Stimulated activated CD8-positive, alpha-beta memory T cell treated with anti-CD3 and anti-CD28 coated beads, Interleukin-15, amount 100 ng/mL, for 1 hour (primary cell): Measurements from ENCODE around the gene POU4F3.
"Not testable (repeated sequence)": the region's sequence is repeated elsewhere in the genome, so short reads cannot be mapped to it uniquely, and the experiment has no call there.

Experiments
- DNase-seq: peaks from one replicate; pipeline ENCODE4 v3.0.0-alpha.2; 2020; ENCODE audit warnings: low read depth

POU4F3 gene

DNA sequence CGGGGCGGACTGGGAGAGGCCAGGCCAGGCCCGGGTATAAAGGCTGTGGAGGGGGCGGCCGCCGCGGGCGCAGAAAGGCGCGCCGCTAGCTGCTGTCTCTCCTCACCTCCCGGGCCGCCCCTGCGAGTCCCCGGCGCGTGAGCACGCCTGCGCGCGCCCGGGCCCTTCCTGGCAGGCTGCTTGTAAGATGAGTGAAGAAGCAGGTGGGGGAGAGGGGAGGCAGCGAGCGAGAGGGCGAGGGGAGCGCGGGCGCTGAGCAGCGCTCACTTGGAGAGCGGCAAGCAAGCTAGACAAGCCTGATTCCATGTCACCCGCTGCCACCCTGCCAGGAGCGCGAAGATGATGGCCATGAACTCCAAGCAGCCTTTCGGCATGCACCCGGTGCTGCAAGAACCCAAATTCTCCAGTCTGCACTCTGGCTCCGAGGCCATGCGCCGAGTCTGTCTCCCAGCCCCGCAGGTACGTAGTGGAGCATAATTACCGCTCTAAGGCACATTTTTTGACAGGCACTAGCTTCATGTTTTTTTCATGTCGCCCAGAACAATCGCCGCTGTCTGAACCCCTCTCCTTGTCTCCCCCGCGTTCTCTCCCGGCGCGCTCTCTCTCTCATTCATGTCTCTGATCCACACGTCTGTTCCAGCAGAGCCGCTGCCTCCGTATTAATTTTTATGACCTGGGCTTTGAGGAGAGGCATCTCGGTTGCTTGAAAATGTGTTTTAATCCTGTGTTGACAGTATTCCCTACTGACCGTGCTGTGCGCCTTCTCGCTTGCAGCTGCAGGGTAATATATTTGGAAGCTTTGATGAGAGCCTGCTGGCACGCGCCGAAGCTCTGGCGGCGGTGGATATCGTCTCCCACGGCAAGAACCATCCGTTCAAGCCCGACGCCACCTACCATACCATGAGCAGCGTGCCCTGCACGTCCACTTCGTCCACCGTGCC is at the start of gene POU4F3:
TSS of gene POU4F3 (plus strand) at position 66 of the 941 bp plus-strand sequence. CDS start at position 340, 274 bp downstream.
- no peak for DNase-seq

DNA sequence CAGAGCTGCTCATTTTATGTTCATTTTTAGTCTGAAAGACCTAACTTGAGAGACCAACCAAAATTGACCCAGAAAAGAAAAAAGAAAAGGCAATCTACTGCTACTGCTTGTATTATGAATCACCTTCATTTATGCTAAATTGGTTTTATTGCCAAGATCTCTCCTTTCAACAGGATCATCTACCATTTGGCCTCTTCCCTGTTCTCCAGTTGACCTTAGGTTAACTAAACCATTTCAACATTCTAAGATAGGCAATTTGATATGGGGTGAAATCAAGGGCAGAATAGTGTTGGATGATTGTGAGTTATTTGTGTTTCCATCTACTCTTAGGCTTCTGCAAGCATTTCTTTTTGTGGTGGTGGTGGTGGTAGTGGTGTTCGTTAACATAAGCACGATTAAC is 48.3 kb upstream of the POU4F3 start:
- no peak for DNase-seq

DNA sequence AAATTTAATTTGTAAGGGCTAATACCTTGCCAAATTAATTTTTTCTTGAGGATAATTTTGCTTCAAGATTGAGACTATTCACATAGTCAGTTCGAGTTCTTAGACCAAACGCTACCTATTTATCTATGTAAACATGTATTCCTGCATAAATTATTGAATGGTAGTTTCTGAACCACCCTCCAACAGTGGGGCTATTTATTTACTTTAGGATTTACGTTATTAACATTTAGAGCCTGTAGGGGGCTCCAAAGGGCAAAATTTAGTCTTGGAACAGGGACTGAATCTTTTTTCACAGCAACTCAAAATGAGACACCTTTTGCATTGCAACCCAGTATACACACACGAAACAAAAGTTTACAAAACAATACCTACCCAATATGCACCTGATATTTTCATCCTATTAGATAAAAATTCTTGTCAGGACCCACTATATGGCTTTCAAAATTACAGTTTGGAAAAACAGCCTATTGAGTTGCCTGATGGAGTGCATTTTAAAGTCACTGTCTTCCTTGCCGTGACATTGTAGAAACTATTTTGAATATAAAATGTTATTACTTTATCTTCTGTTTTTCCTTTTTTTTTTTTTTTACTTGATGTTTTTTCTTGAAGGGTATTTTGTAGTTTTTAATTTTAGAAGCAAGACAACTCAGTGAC is 47.1 kb upstream of the POU4F3 start:
- DNase-seq = no peak

DNA sequence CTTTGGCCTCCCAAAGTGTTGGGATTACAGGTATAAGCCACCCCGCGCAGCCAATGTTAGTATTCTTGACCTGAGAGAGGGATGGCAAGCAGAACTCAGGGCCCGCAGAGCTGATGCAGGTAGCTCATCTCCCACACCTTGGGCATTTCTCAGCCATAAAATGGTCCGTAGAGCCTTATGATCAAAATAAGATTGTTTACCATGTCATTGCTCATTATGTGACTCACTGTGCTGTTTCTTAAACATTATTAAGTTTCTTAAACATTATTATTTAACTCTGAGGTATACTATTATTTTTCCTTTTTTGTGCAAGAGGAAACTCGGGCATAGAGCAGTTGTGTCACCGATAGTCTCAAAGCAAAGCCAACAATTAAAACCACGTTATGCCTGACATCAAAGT is 42.4 kb upstream of the POU4F3 start:
- DNase-seq = no peak

DNA sequence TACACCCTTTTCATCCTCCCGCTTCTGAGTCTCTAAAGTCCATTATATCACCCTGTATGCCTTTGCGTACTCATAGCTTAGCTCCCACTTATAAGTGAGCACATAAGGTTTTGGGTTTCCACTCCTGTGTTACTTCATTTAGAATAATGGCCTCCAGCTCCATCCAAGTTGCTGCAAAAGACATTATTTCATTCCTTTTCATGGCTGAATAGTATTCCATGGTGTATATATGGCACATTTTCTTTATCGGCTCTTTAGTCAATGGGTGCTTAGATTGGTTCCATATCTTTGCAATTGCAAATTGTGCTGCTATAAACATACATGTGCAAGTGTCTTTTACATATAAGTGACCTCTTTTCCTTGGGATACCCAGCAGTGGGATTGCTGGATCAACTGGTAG is 39.7 kb upstream of the POU4F3 start:
- not testable (repeated sequence) for DNase-seq

- no peak for DNase-seq
Measured at GRCh38 chr5:146301626-146302025, 37.0 kb upstream of the POU4F3 start.

- DNase-seq = no peak
Measured at GRCh38 chr5:146302406-146302805, 36.2 kb upstream of the POU4F3 start.

- DNase-seq = no peak
Measured at GRCh38 chr5:146306838-146307237, 31.8 kb upstream of the POU4F3 start.

- DNase-seq = no peak
Measured at GRCh38 chr5:146307796-146308195, 30.8 kb upstream of the POU4F3 start.

GRCh38 chr5:146310540-146310939 is 28.1 kb upstream of the POU4F3 start:
- no peak for DNase-seq

- no peak for DNase-seq
Measured at GRCh38 chr5:146311278-146311677, 27.4 kb upstream of the POU4F3 start.

DNA sequence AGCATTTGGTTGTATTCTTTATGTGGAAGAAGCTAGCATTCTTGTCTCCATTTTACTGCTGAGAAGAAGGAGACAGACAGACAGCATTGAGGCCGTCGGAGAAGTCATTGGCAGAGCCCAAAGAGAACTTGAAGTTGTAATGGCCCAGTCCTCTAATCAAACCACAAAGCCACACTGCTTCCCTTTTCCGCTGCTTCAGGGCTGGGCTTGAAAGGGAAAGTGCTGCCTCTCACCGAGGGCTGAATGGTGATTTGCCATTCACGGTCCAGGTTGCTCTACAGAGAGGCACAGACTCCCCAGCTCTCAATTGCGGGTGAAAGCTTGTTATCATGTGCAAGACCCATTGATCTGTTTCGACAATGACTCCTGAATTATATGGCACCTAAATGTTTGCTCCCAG is 25.6 kb upstream of the POU4F3 start:
- no peak for DNase-seq

GRCh38 chr5:146321571-146321970 is 17.1 kb upstream of the POU4F3 start:
- no peak for DNase-seq

- DNase-seq = no peak
Measured at GRCh38 chr5:146327257-146327870, 11.3 kb upstream of the POU4F3 start.

DNA sequence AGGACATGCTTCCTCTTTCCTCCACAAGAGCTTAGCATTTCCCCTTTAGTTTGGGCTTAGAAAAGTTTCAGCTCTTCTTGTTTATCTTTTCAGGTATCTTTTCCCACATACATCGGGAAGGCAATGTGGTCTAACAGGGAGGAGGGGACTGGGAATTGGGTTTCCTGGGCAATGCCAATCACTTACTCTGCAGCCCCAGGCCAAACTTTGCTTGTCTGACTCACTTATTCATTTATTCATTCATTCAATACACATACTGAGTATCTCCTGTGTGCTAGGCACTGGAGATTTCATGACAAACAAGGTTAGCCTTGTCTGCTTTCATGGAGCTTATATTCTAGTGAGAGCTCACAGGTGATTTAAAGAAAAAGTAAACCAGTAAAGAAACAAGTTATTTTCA is 10.7 kb upstream of the POU4F3 start:
- DNase-seq = no peak

DNA sequence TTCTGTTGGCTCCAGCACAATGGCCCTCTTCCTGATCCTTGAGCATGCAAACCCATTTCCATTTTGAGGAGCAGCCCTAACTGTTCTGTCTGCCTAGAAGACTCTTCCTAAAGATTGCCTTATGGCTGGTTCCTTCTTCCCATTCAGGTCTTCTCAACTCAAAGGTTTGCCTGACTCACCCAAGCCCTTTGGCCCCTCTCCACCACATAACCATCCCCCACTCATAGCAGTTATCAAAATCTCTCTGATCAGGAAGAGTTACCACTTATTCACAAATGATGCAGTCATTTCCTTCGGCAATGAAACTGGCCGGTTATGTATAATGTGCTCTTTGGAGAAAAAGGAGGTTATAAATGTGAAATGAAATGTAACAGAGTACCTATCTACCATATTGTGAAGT is 8.9 kb upstream of the POU4F3 start:
- no peak for DNase-seq

DNA sequence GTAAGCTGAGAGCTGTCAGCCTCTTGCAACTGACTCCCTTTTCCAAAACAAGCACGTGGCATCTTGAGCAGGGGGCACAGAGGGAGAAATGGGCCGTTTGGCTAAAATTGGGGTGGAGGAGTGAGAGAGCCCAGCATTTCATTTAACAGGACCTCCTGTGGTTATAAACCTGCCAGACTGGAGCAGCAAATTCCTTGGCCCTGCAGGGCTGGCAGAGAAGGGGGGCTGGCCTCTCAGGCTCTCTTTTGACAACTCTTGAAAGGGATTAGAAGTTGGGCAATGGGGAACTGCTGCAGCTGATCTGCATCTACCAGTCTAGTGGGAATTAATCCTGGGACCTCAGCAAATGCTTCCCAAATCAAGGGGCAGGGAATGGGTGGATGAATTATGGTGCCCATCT is 7.2 kb upstream of the POU4F3 start:
- DNase-seq = no peak

DNA sequence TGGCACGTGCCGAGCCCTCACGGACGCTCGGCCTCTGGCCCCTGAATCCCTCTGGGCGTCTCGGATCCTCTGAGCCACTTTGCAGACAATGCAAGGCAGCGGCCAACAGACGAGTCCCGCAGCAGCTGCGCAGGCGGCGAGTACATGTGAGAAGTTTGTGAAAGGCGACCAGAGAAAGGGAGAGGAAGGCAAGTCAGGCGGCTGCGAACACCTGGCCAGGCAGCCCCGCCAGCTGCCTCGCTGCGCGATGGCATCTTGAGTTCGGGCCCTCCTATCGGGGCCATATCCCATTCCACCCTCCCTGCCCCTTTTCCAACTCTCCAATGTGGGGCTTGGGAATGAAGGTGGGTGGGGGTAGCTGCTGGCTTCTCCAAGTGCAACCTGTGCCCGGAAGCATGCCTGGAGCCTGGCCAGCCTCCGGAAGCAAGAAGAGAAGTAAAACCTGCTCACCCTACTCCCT is 4.5 kb upstream of the POU4F3 start:
- no peak for DNase-seq

DNA sequence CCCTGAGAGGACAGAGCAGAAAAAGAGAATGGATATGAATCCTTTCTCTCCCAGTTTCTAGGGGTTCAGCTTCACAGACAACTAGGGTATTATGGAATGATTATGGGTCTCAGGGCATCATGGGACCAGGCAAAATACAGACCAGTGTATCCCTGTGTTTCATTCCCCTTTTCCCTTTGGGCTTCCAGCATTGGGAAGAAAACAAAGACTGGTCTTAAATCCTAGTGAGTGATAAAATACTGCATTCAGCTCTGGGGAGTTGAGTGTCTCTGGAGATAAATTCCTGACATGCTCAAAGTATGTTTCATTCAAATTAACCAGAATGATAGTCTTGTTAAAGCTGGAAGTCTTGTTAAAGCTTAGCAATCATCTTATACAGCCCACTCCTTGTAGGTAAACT is 2.4 kb upstream of the POU4F3 start:
- DNase-seq = no peak

GRCh38 chr5:146337264-146337904 is 1.3 kb upstream of the POU4F3 start:
- DNase-seq = no peak

DNA sequence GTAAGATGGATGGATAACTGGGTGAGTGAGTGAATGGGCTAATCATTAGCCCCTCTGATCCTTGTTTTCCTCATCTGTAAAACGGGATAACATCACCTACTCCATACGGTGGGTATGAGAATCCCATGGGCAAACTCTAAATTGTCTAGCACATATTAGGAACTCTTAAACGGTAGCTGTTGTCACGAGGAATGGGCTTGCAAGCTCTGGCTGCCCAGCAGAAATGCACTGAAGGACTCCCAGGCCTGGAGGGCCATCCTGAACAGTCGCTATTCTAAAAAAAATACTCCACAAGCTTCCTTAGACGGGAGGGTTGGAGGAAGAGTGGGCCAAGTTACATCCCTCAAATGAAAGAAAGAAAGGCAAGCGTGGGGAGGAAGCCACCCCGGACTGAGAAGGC is 711 bp upstream of the POU4F3 start:
- DNase-seq = no peak

DNA sequence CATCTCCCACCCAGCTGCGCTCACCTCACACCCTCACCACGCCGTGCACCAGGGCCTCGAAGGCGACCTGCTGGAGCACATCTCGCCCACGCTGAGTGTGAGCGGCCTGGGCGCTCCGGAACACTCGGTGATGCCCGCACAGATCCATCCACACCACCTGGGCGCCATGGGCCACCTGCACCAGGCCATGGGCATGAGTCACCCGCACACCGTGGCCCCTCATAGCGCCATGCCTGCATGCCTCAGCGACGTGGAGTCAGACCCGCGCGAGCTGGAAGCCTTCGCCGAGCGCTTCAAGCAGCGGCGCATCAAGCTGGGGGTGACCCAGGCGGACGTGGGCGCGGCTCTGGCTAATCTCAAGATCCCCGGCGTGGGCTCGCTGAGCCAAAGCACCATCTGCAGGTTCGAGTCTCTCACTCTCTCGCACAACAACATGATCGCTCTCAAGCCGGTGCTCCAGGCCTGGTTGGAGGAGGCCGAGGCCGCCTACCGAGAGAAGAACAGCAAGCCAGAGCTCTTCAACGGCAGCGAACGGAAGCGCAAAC is 1.1 kb downstream of the POU4F3 start:
- DNase-seq = no peak
